ENCODE results near the gene IL1RAPL1. TPM values are rescaled to one million over a fixed set of nuclear protein-coding genes. Genes with fewer than 3 reads are reported as not detected.

IL1RAPL1 gene
- total RNA-seq, 4 donors from 2014 or later = 8.2 to 10.9 (median 8.8) TPM

- WGBS, 2 donors = 39 to 64% methylated on average over 1 of the region's 1 CpG
- Histone ChIP-seq H3K9me3 (no peaks in the 10 kb centered on the region), H3K36me3 (no peaks in the 10 kb centered on the region), H3K27ac (peak overlapping the region in 3 of 4 donors; percentile 2 to 79 (median 38)), H3K27me3 (no peaks in the 10 kb centered on the region), H3K4me1 (no peaks in the 10 kb centered on the region), H3K4me3 (no peak overlapping the region)
- DNase-seq (ENCODE audit: low spot score in 2 of 2) = no peak
- TF ChIP-seq EP300 (IDR thresholded peaks at IDR 0.05) = no peak
- TF ChIP-seq POLR2A (IDR thresholded peaks at IDR 0.05) = no peak
- TF ChIP-seq, protein P1, sequence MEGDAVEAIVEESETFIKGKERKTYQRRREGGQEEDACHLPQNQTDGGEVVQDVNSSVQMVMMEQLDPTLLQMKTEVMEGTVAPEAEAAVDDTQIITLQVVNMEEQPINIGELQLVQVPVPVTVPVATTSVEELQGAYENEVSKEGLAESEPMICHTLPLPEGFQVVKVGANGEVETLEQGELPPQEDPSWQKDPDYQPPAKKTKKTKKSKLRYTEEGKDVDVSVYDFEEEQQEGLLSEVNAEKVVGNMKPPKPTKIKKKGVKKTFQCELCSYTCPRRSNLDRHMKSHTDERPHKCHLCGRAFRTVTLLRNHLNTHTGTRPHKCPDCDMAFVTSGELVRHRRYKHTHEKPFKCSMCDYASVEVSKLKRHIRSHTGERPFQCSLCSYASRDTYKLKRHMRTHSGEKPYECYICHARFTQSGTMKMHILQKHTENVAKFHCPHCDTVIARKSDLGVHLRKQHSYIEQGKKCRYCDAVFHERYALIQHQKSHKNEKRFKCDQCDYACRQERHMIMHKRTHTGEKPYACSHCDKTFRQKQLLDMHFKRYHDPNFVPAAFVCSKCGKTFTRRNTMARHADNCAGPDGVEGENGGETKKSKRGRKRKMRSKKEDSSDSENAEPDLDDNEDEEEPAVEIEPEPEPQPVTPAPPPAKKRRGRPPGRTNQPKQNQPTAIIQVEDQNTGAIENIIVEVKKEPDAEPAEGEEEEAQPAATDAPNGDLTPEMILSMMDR (IDR thresholded peaks at IDR 0.05) = no peak
Observed at GRCh38 chrX:28854637-28855036, 267.4 kb downstream of the IL1RAPL1 start.

DNA sequence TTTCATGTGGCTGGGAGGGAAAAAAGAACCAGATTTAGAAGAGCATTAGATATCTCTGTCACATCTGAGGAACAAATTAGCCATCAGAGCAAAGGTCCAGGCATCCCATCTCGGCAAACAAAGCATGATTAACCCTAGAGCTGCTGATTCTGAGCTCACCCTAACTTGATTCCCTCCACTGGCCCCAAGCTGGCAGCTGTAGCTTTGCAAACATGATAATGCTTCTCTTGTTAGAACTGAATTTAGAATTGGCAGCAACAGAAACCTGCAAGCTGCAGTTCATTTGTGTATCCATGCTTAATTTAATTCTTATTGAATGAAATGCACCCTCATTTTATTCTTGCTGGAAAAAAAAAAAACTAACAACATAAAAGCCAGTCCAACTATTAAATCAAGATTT lies 289.2 kb downstream of the IL1RAPL1 start:
- TF ChIP-seq POLR2A (IDR thresholded peaks at IDR 0.05) = no peak
- TF ChIP-seq EP300 (IDR thresholded peaks at IDR 0.05) = no peak
- TF ChIP-seq, protein P1 (IDR thresholded peaks at IDR 0.05) = no peak
- no peak overlapping the region for H3K27ac ChIP-seq
- H3K36me3 ChIP-seq = no peaks in the 10 kb centered on the region
- H3K27me3 ChIP-seq = no peaks in the 10 kb centered on the region
- H3K9me3 ChIP-seq = no peaks in the 10 kb centered on the region
- peaks cover 0 to 8% (median 0%) of the 10 kb centered on the region in 4 donors for H3K4me1 ChIP-seq
- WGBS, 2 donors = 0 to 8% methylated on average over 1 of the region's 1 CpG
- DNase-seq (ENCODE audit: low spot score in 2 of 2) = no peak
- H3K4me3 ChIP-seq = no peak overlapping the region

- 69 to 73% methylated on average over 2 of the region's 2 CpGs for WGBS, 2 donors
- DNase-seq (ENCODE audit: low spot score in 2 of 2) = no peak
- TF ChIP-seq POLR2A (IDR thresholded peaks at IDR 0.05) = no peak
- TF ChIP-seq EP300 (IDR thresholded peaks at IDR 0.05) = no peak
- TF ChIP-seq, protein P1 (IDR thresholded peaks at IDR 0.05) = no peak
Observed at GRCh38 chrX:28876901-28877300, 289.7 kb downstream of the IL1RAPL1 start.

GRCh38 chrX:28880136-28880535 lies 292.9 kb downstream of the IL1RAPL1 start:
- H3K27me3 ChIP-seq = no peaks in the 10 kb centered on the region
- H3K9me3 ChIP-seq = no peaks in the 10 kb centered on the region
- no peak for DNase-seq (ENCODE audit: low spot score in 2 of 2)
- H3K27ac ChIP-seq = peak overlapping the region in 1 of 4 donors; percentile 13
- peaks cover 0 to 8% (median 0%) of the 10 kb centered on the region in 4 donors for H3K4me1 ChIP-seq
- TF ChIP-seq, protein P1 (IDR thresholded peaks at IDR 0.05) = no peak
- TF ChIP-seq EP300 (IDR thresholded peaks at IDR 0.05) = no peak
- no peak for TF ChIP-seq POLR2A (IDR thresholded peaks at IDR 0.05)
- H3K36me3 ChIP-seq = no peaks in the 10 kb centered on the region
- H3K4me3 ChIP-seq = no peak overlapping the region

More at GRCh38 chrX:28876901-28877300, 289.7 kb downstream of the IL1RAPL1 start:
- no peaks in the 10 kb centered on the region for H3K27me3 ChIP-seq
- H3K4me1 ChIP-seq = peaks cover 0 to 8% (median 0%) of the 10 kb centered on the region in 4 donors
- H3K27ac ChIP-seq = peak overlapping the region in 1 of 4 donors; percentile 34
- H3K36me3 ChIP-seq = no peaks in the 10 kb centered on the region
- H3K9me3 ChIP-seq = no peaks in the 10 kb centered on the region
- H3K4me3 ChIP-seq = no peak overlapping the region

DNA sequence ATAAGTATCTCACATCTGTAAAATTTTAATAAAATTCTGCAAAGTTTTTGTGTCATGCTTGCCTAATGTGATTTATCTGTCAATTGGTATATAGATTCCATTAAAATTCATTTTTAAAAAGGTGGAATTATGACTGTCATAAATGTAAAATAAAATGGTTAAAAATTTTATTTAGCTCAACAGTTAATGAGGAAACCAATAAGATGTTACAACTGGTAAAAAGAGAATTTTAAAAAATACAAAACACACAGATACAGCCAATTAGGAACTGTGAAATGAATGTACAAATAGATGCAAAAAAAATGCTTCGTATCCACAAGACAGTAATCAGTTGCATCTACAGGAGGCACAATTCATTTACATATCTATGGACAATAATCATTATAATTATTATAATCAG lies 297.6 kb downstream of the IL1RAPL1 start:
- Histone ChIP-seq H3K4me3 (no peak overlapping the region), H3K4me1 (peaks cover 0 to 8% (median 0%) of the 10 kb centered on the region in 4 donors), H3K36me3 (no peaks in the 10 kb centered on the region), H3K27me3 (no peaks in the 10 kb centered on the region), H3K27ac (no peak overlapping the region), H3K9me3 (no peaks in the 10 kb centered on the region)
- DNase-seq (ENCODE audit: low spot score in 2 of 2) = no peak
- 79 to 100% methylated on average over 1 of the region's 1 CpG for WGBS, 2 donors
- TF ChIP-seq POLR2A (IDR thresholded peaks at IDR 0.05) (no peak), EP300 (IDR thresholded peaks at IDR 0.05) (no peak)
- TF ChIP-seq, protein P1 (IDR thresholded peaks at IDR 0.05) = no peak

Data from tibial nerve (tissue), 4 donors.